ENCODE results near the gene FCRL5.
A peak's percentile ranks its signal among the peaks of the same experiment; 100 is the strongest.
"Not testable (repeated sequence)": the region's sequence is repeated elsewhere in the genome, so short reads cannot be mapped to it uniquely, and the experiment has no call there.

The FCRL5 gene

DNA sequence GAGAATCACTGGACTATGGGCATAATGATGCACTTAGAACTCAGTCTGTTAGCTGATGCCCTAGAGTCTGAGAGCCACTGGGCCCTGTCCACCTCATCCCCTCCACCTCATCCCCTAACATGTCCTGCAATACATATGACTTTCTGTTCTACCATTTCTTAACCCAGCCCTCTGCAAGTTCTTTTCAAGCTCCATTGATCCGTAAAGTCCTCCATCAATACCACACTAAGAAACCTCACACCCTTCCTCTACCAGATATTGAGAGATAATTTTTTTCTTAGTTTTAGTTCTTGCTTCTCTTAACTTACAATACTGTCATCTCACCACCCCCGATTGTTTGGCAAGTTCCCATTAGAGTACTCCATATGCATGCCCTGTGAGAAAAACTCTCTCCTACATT is 23.4 kb upstream of the FCRL5 start:
- no peak overlapping the region for H3K4me3 ChIP-seq (ENCODE audit: low read depth, low read length)
- no peak for DNase-seq (ENCODE audit: low read depth)
- TF ChIP-seq POLR2A (IDR thresholded peaks at IDR 0.05; ENCODE audit: extremely low read depth, insufficient read length) (no peak), MYC (IDR thresholded peaks at IDR 0.05; ENCODE audit: low read depth, low read length) (no peak)
- TF ChIP-seq, protein P1, sequence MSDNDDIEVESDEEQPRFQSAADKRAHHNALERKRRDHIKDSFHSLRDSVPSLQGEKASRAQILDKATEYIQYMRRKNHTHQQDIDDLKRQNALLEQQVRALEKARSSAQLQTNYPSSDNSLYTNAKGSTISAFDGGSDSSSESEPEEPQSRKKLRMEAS (IDR thresholded peaks at IDR 0.05; ENCODE audit: low read depth, low read length), result no peak
- TF ChIP-seq, protein P2, sequence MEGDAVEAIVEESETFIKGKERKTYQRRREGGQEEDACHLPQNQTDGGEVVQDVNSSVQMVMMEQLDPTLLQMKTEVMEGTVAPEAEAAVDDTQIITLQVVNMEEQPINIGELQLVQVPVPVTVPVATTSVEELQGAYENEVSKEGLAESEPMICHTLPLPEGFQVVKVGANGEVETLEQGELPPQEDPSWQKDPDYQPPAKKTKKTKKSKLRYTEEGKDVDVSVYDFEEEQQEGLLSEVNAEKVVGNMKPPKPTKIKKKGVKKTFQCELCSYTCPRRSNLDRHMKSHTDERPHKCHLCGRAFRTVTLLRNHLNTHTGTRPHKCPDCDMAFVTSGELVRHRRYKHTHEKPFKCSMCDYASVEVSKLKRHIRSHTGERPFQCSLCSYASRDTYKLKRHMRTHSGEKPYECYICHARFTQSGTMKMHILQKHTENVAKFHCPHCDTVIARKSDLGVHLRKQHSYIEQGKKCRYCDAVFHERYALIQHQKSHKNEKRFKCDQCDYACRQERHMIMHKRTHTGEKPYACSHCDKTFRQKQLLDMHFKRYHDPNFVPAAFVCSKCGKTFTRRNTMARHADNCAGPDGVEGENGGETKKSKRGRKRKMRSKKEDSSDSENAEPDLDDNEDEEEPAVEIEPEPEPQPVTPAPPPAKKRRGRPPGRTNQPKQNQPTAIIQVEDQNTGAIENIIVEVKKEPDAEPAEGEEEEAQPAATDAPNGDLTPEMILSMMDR (IDR thresholded peaks at IDR 0.05; ENCODE audit: low read depth, low read length), result no peak

DNA sequence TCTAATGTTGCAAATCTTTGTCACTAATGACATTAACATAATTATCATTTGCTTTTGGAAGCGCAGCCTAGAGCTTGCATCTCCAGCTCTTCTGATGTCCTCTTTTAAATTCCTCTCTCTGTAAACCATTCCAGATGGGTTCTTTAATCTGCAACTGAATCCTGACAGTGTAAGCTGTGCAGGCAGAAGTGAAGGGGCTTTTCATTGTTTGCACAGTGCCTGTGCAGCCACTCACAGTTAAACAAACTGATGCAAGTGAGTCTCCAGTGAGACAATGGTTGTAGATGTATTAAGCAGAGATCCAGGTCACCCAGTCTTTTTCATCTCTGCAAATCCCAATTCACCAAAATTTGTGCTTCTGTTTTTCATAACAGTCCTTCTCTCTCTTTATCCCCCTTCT is 22.5 kb upstream of the FCRL5 start:
- DNase-seq (ENCODE audit: low read depth), result no peak
- H3K4me3 ChIP-seq (ENCODE audit: low read depth, low read length), result no peak overlapping the region
- no peak for TF ChIP-seq MYC (IDR thresholded peaks at IDR 0.05; ENCODE audit: low read depth, low read length)
- TF ChIP-seq POLR2A (IDR thresholded peaks at IDR 0.05; ENCODE audit: extremely low read depth, insufficient read length), result no peak
- TF ChIP-seq, protein P2 (IDR thresholded peaks at IDR 0.05; ENCODE audit: low read depth, low read length), result no peak
- TF ChIP-seq, protein P1 (IDR thresholded peaks at IDR 0.05; ENCODE audit: low read depth, low read length), result no peak

DNA sequence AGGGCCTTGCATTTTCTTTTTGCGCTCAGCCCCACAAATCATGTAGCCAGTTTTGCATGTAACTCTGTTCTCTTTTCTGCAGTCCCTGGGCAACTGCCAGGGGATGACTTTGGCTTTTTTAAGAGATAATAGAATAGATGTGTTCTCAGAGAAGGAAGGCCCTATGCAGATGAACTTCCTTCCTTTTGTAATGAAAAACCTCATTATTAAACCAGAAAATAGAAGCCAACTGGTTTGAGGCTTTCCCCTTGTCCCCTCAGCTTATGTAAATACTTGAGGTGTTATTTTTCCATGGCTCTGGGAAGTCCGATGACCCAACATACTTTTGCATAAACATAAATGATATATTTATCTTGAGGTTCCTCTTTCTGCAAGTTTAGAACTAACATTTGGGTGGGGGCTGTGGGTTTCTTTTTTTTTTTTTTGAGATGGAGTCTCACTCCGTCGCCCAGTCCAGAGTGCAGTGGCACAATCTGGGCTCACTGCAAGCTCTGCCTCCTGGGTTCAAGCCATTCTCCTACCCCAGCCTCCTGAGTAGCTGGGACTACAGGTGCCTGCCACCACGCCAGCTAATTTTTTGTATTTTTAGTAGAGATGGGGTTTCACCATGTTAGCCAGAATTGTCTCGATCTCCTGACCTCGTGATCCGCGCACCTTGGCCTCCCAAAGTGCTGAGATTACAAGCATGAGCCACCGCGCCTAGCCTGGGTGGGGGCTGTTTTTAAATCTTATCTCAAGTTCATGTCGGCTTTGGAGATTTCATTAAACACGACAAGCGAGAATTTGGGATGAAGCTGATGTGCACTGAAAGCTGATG is 14.4 kb upstream of the FCRL5 start:
- H3K4me3 ChIP-seq (ENCODE audit: low read depth, low read length), result no peak overlapping the region
- peak; percentile 7 for DNase-seq (ENCODE audit: low read depth)
- TF ChIP-seq MYC (IDR thresholded peaks at IDR 0.05; ENCODE audit: low read depth, low read length), result no peak
- TF ChIP-seq, protein P1 (IDR thresholded peaks at IDR 0.05; ENCODE audit: low read depth, low read length), result no peak
- TF ChIP-seq, protein P2 (IDR thresholded peaks at IDR 0.05; ENCODE audit: low read depth, low read length), result no peak
- no peak for TF ChIP-seq POLR2A (IDR thresholded peaks at IDR 0.05; ENCODE audit: extremely low read depth, insufficient read length)

DNA sequence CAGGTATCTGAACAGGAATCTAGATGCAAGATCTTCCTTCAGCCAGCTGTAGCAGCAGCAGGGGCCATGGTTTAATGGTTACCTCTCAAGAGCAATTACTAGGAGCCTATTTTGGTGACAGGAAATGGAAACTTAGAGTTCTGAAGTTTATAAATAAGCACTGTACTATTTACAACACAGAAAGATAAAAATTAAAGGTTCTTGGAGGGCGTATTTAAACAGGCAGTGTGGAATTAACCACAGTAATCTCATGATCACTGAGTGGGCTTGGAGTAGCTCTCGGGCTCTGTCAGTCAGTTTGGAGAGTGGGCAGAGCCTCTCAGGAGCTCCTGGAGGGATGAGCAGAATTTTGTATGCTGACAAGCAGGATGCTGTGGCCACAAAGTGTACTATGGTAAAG is 10.2 kb upstream of the FCRL5 start:
- TF ChIP-seq POLR2A (IDR thresholded peaks at IDR 0.05; ENCODE audit: extremely low read depth, insufficient read length), result no peak
- H3K4me3 ChIP-seq (ENCODE audit: low read depth, low read length), result no peak overlapping the region
- no peak for DNase-seq (ENCODE audit: low read depth)

DNA sequence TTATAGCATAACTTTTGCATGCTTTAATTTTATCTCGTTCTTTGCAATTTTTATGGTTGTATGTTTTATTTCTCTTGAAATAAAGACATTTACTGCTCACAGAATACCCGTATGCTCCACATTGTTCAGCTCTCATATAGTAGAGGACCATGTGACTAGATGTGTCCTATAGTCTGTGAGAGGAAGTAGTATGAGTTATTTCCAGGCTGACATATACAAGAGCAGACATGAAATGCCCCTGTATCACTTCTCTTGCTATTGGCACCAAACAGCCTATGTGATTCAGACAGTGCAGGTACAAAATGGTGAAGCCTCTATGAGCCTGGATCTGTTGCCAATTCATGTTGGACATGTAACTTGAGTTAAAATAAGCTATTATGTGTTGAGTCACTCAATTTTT is 5.8 kb upstream of the FCRL5 start:
- H3K4me3 ChIP-seq (ENCODE audit: low read depth, low read length), result no peak overlapping the region
- TF ChIP-seq MYC (IDR thresholded peaks at IDR 0.05; ENCODE audit: low read depth, low read length) (no peak), POLR2A (IDR thresholded peaks at IDR 0.05; ENCODE audit: extremely low read depth, insufficient read length) (no peak)
- TF ChIP-seq, protein P2 (IDR thresholded peaks at IDR 0.05; ENCODE audit: low read depth, low read length), result no peak
- TF ChIP-seq, protein P1 (IDR thresholded peaks at IDR 0.05; ENCODE audit: low read depth, low read length), result no peak
- no peak for DNase-seq (ENCODE audit: low read depth)

DNA sequence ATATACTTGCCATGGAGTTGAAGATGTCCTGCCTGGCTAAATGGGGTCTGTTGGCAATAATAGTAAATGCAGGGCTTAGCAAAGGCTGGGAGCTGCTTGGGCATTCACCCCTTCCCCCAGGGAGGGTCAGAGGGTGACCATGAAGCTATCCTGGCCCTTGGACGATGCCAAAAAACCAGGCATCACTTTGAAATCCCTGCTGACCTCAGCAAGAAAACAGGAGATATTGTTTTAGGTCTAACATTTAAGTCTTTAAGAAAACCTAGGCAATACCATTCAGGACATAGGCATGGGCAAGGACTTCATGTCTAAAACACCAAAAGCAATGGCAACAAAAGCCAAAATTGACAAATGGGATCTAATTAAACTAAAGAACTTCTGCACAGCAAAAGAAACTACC is 4.2 kb downstream of the FCRL5 start:
- not testable (repeated sequence) for DNase-seq (ENCODE audit: low read depth); H3K4me3 ChIP-seq (ENCODE audit: low read depth, low read length)

DNA sequence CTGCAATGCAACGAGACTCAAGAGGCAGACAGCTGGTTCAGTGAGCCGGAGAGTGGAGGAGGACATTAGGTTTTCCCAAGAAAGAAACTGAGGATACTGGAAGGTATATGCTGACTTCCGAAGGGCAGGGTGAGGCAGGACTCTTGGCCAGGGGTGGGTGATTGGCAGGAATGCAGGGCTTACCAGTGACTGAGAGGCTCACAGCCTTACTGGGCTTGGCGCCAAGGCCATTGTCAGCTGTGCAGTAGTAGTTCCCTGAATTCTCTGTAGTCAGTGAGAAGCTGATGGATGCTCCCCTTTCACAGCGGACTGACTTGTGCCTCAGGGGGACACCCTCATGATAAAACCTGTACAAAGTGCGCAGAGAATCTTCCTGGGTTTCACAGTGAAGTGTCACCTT is 9.6 kb downstream of the FCRL5 start:
- TF ChIP-seq MYC (IDR thresholded peaks at IDR 0.05; ENCODE audit: low read depth, low read length) (no peak), POLR2A (IDR thresholded peaks at IDR 0.05; ENCODE audit: extremely low read depth, insufficient read length) (no peak)
- TF ChIP-seq, protein P2 (IDR thresholded peaks at IDR 0.05; ENCODE audit: low read depth, low read length), result no peak
- TF ChIP-seq, protein P1 (IDR thresholded peaks at IDR 0.05; ENCODE audit: low read depth, low read length), result no peak
- DNase-seq (ENCODE audit: low read depth), result no peak

More for the DNA sequence above, 9.6 kb downstream of the FCRL5 start:
- no peak overlapping the region for H3K4me3 ChIP-seq (ENCODE audit: low read depth, low read length)
